GM12872 (cell line): Measurements from ENCODE around the gene GPR4.

ENCODE experiments used
- TF ChIP-seq, protein P1 (sequence below): IDR thresholded peaks from 3 replicates; pipeline ENCODE4 v1.5.1; 2011; ENCODE audit warnings: low read depth, mild to moderate bottlenecking, low read length, moderate library complexity; ENCODE audit not compliant: insufficient read depth

The GPR4 gene

DNA sequence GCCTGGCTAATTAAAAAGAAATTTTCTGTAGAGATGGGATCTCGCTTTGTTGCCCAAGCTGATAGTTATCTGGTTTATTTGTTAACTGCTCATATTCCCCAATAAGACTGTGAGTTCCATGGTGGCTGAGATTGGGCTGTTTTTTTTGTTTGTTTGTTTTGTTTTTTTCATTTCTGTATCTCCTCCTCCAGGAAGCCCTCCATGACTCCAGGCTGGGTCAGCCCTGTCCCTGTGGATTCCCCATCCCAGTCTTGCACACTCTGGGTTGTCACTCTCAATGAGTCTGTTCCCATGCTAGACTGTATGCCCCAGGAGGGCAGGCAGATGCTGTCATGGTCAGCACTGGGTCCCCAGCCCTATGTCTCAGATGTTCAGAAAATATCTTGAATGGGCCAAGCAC lies 34.3 kb upstream of the GPR4 start:
- TF ChIP-seq, protein P1, sequence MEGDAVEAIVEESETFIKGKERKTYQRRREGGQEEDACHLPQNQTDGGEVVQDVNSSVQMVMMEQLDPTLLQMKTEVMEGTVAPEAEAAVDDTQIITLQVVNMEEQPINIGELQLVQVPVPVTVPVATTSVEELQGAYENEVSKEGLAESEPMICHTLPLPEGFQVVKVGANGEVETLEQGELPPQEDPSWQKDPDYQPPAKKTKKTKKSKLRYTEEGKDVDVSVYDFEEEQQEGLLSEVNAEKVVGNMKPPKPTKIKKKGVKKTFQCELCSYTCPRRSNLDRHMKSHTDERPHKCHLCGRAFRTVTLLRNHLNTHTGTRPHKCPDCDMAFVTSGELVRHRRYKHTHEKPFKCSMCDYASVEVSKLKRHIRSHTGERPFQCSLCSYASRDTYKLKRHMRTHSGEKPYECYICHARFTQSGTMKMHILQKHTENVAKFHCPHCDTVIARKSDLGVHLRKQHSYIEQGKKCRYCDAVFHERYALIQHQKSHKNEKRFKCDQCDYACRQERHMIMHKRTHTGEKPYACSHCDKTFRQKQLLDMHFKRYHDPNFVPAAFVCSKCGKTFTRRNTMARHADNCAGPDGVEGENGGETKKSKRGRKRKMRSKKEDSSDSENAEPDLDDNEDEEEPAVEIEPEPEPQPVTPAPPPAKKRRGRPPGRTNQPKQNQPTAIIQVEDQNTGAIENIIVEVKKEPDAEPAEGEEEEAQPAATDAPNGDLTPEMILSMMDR, result no peak

GRCh38 chr19:45632468-45633196 lies 30.6 kb upstream of the GPR4 start:
- TF ChIP-seq, protein P1, result no peak

DNA sequence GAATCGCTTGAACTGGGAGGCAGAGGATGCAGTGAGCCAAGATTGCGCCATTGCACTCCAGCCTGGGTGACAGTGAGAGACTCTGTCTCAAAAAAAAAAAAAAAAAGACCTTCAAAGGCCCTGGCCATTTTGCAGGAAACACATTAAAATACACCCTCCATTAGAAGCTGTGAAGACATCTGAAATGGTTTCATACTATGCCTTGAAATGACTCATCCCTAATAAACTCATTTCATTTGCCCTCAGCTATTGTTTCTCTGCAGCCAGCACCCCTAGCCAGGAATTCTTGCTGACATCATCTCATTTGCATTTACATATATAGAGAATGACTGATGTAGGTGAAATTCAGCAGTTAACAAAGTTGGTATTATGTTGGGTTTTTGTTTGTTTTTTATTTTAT lies 28.5 kb upstream of the GPR4 start:
- TF ChIP-seq, protein P1, result no peak

DNA sequence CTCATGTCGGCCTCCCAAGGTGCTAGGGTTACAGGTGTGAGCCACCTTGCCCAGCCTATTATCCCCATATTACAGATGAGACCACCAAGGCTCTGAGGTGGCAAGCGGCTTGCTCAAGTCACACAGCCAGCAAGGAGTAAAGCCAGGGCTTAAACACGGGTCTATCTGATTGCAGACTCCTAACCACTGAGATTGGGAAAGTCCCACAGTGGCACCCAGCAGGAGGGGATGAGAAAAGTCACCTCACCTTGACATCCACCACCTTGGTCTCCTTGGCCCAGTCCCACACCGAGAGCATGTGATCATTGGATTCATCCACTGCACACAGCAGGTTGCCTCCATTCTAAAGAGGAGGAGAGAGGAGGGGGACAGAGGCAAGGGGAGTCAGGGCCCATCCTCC lies 27.7 kb upstream of the GPR4 start:
- TF ChIP-seq, protein P1, result no peak

- TF ChIP-seq, protein P1, result no peak
Observed at GRCh38 chr19:45623984-45624383, 22.0 kb upstream of the GPR4 start.

DNA sequence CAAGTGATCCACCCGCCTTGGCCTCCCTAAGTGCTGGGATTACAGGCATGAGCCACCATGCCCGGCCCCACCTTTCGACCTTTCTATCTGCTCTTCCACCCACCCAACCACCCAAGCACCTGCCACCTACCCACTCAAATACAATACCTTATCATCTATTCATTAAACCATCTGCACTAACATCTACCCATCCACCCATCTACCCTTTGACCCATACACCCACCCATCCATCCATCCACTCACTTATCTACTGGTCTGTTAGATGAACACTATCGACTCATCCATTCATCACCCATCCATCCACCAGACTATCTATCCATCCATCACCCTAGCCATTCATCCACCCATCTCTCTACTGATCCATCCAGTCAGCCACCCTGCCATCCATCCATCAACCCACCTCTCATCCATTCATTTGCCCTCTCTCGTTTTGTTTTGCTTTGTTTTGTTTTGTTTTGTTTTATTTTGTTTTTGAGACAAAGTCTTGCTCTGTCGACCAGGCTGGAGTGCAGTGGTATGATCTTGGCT lies 20.0 kb upstream of the GPR4 start:
- TF ChIP-seq, protein P1, result no peak

GRCh38 chr19:45621389-45621788 lies 19.4 kb upstream of the GPR4 start:
- TF ChIP-seq, protein P1, result no peak
